ENCODE results near the gene SPOCK1. TPM values are rescaled to one million over a fixed set of nuclear protein-coding genes. Genes with fewer than 3 reads are reported as not detected.

SPOCK1 gene
- total and polyA plus RNA-seq, 9 of the 15 experiments (the other 6 are each of a cell fraction or from before 2014, with no cell fraction given) = 0.01 to 0.35 (median 0.04) TPM; not detected in 6

DNA sequence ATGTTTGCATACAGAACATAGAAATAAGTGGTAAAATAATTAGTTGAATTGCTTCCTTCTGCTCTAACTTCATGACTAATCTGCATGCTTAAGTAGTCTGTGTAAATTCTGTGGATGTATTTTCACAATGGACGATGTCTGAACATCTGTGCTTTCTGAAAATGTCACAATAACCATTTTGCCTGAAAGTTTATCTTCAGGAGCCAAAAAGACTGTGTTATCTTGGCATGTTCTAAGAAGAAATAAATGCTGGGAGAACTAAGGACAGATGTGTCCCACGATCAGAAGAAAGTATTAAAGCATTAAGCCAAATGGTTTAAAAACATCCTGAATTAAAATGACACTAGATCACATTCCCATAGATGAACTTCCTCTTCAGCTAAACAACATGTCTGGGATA is 397.6 kb downstream of the SPOCK1 start:
- Histone ChIP-seq H3K9ac (ENCODE audit: insufficient read depth in 1 of 2, low read depth in 2 of 2, low read length in 2 of 2) (no peak overlapping the region), H3K4me1 (replicated peaks in 1 of 2; ENCODE audit: control insufficient read depth in 2 of 2, insufficient read depth in 2 of 2, low read length in 2 of 2) (no peaks in the 10 kb centered on the region), H3K4me2 (ENCODE audit: insufficient read depth, low read length) (no peak overlapping the region), H3K9me3 (replicated peaks; ENCODE audit: control insufficient read depth, insufficient read depth, low read depth, low read length) (no peaks in the 10 kb centered on the region), H3K27me3 (ENCODE audit: control insufficient read depth in 2 of 2, insufficient read depth in 2 of 2, low read length in 2 of 2) (no peaks in the 10 kb centered on the region; a peak in 2 of 5 replicates), H3K4me3 (no peak overlapping the region), H3K9me1 (ENCODE audit: control insufficient read depth, insufficient read depth, low read length) (no peaks in the 10 kb centered on the region), H3K36me3 (ENCODE audit: control insufficient read depth, insufficient read depth, low read length) (no peaks in the 10 kb centered on the region), H4K20me1 (replicated peaks; ENCODE audit: control insufficient read depth, insufficient read depth, low read length) (no peaks in the 10 kb centered on the region), H2AFZ (ENCODE audit: low read depth, low read length) (no peak overlapping the region), H3K27ac (ENCODE audit: extremely low read depth, low read depth, low read length) (no peak overlapping the region), H3K79me2 (ENCODE audit: control insufficient read depth, insufficient read depth, low read length) (no peaks in the 10 kb centered on the region)
- TF ChIP-seq BRCA1 (IDR thresholded peaks at IDR 0.05) (no peak), BRCA1 (CRISPR knock-in tag; IDR thresholded peaks at IDR 0.05) (no peak), SMARCE1 (IDR thresholded peaks at IDR 0.05) (no peak)
- TF ChIP-seq, protein P1, sequence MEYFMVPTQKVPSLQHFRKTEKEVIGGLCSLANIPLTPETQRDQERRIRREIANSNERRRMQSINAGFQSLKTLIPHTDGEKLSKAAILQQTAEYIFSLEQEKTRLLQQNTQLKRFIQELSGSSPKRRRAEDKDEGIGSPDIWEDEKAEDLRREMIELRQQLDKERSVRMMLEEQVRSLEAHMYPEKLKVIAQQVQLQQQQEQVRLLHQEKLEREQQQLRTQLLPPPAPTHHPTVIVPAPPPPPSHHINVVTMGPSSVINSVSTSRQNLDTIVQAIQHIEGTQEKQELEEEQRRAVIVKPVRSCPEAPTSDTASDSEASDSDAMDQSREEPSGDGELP (CRISPR knock-in tag; IDR thresholded peaks at IDR 0.05; ENCODE audit: borderline replicate concordance) = no peak
- in situ Hi-C loops (cut with MboI) = no loop called here
- intact Hi-C loops (cut with micrococcal nuclease) = no loop called here
- ChIA-PET POLR2A (no interaction called here), CTCF (ENCODE audit: low intra/inter-chr PET ratio) (no interaction called here)
- no TSS peak for BruUV-seq (replicated peaks)
- FAIRE-seq (no peak), DNase-seq (ENCODE audit: extremely low read depth in 1 of 4, low spot score in 3 of 4) (no peak), ATAC-seq (no peak)
- 0% methylated on average over 2 of the region's 2 CpGs for WGBS (ENCODE audit: insufficient coverage, low coverage, missing lambda C conversion rate)

DNA sequence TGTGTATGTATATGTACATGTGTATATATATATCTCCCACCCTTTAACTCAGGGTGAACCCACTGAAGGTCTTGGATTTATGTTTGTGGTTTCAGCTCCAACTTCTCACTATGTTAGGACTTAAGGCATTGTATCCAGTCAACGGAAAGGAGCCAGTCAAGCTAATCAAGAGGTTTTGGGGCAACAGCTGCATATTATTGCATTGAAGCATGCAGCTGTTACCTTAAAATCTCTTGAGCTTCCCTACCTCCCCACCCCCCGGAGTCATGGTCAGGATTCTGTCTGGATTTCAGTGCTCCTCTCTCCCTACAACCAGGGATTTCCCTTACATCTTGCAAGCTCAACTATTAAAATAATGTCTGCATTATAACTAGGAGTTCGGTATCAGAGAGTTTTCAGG is 399.5 kb downstream of the SPOCK1 start:
- Histone ChIP-seq H3K4me1 (replicated peaks in 1 of 2; ENCODE audit: control insufficient read depth in 2 of 2, insufficient read depth in 2 of 2, low read length in 2 of 2) (no peaks in the 10 kb centered on the region), H3K4me2 (ENCODE audit: insufficient read depth, low read length) (no peak overlapping the region), H3K9ac (ENCODE audit: insufficient read depth in 1 of 2, low read depth in 2 of 2, low read length in 2 of 2) (no peak overlapping the region), H3K27me3 (ENCODE audit: control insufficient read depth in 2 of 2, insufficient read depth in 2 of 2, low read length in 2 of 2) (no peaks in the 10 kb centered on the region; a peak in 1 of 5 replicates), H3K27ac (ENCODE audit: extremely low read depth, low read depth, low read length) (no peak overlapping the region), H4K20me1 (replicated peaks; ENCODE audit: control insufficient read depth, insufficient read depth, low read length) (no peaks in the 10 kb centered on the region), H3K9me1 (ENCODE audit: control insufficient read depth, insufficient read depth, low read length) (no peaks in the 10 kb centered on the region), H3K9me3 (replicated peaks; ENCODE audit: control insufficient read depth, insufficient read depth, low read depth, low read length) (no peaks in the 10 kb centered on the region), H3K79me2 (ENCODE audit: control insufficient read depth, insufficient read depth, low read length) (no peaks in the 10 kb centered on the region), H3K36me3 (ENCODE audit: control insufficient read depth, insufficient read depth, low read length) (no peaks in the 10 kb centered on the region), H2AFZ (ENCODE audit: low read depth, low read length) (no peak overlapping the region), H3K4me3 (no peak overlapping the region)
- FAIRE-seq (no peak), DNase-seq (ENCODE audit: extremely low read depth in 1 of 4, low spot score in 3 of 4) (no peak), ATAC-seq (no peak)
- WGBS (ENCODE audit: insufficient coverage, low coverage, missing lambda C conversion rate) = 0% methylated on average over 3 of the region's 3 CpGs
- intact Hi-C loops (cut with micrococcal nuclease) (no loop called here), in situ Hi-C loops (cut with MboI) (no loop called here)
- ChIA-PET POLR2A (no interaction called here), CTCF (ENCODE audit: low intra/inter-chr PET ratio) (no interaction called here)
- BruUV-seq (replicated peaks) = no TSS peak
- TF ChIP-seq ILF3 (IDR thresholded peaks at IDR 0.05; ENCODE audit: borderline replicate concordance) (no peak), MYBL2 (IDR thresholded peaks at IDR 0.05; ENCODE audit: low read depth) (no peak), MYBL2 (CRISPR knock-in tag; IDR thresholded peaks at IDR 0.05; ENCODE audit: borderline replicate concordance) (no peak), ZNF197 (CRISPR knock-in tag; IDR thresholded peaks at IDR 0.05; ENCODE audit: low read depth) (no peak), ELF1 (tag; IDR thresholded peaks at IDR 0.05) (no peak), NFYB (IDR thresholded peaks at IDR 0.05; ENCODE audit: extremely low read depth, insufficient read length) (no peak), ZNF384 (IDR thresholded peaks at IDR 0.05; ENCODE audit: low read depth, low read length) (no peak)
- TF ChIP-seq, protein P2, sequence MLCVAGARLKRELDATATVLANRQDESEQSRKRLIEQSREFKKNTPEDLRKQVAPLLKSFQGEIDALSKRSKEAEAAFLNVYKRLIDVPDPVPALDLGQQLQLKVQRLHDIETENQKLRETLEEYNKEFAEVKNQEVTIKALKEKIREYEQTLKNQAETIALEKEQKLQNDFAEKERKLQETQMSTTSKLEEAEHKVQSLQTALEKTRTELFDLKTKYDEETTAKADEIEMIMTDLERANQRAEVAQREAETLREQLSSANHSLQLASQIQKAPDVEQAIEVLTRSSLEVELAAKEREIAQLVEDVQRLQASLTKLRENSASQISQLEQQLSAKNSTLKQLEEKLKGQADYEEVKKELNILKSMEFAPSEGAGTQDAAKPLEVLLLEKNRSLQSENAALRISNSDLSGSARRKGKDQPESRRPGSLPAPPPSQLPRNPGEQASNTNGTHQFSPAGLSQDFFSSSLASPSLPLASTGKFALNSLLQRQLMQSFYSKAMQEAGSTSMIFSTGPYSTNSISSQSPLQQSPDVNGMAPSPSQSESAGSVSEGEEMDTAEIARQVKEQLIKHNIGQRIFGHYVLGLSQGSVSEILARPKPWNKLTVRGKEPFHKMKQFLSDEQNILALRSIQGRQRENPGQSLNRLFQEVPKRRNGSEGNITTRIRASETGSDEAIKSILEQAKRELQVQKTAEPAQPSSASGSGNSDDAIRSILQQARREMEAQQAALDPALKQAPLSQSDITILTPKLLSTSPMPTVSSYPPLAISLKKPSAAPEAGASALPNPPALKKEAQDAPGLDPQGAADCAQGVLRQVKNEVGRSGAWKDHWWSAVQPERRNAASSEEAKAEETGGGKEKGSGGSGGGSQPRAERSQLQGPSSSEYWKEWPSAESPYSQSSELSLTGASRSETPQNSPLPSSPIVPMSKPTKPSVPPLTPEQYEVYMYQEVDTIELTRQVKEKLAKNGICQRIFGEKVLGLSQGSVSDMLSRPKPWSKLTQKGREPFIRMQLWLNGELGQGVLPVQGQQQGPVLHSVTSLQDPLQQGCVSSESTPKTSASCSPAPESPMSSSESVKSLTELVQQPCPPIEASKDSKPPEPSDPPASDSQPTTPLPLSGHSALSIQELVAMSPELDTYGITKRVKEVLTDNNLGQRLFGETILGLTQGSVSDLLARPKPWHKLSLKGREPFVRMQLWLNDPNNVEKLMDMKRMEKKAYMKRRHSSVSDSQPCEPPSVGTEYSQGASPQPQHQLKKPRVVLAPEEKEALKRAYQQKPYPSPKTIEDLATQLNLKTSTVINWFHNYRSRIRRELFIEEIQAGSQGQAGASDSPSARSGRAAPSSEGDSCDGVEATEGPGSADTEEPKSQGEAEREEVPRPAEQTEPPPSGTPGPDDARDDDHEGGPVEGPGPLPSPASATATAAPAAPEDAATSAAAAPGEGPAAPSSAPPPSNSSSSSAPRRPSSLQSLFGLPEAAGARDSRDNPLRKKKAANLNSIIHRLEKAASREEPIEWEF (CRISPR knock-in tag; IDR thresholded peaks at IDR 0.05) = no peak
